Keratinocyte (primary cell): ENCODE measurements around the gene PARVA. TPM values are rescaled to one million over a fixed set of nuclear protein-coding genes. Genes with fewer than 3 reads are reported as not detected.

Experiments
- DNase-seq: peaks from one replicate; pipeline ENCODE4 v3.0.0-alpha.2; 2011; ENCODE audit warnings: low read depth, missing footprints, low spot score
- FAIRE-seq: peaks from 2 replicates; lab custom pipeline; 2011; peaks lifted over from hg19 to GRCh38; lab: Jason Lieb, UNC
- H2AFZ ChIP-seq: 2 replicates; pipeline ENCODE4 v1.6.0; 2012; ENCODE audit warnings: low read length, control low read depth, inconsistent platforms; ENCODE audit not compliant: control insufficient read depth
- H3K27ac ChIP-seq: 2 replicates; pipeline ENCODE4 v1.5.1; 2011; ENCODE audit warnings: low read length; ENCODE audit not compliant: control insufficient read depth, insufficient read depth
- H3K27me3 ChIP-seq: 3 replicates; pipeline ENCODE4 v1.6.0; 2011; ENCODE audit warnings: low read length; ENCODE audit not compliant: control insufficient read depth, insufficient read depth; ENCODE audit errors: extremely low read depth
- H3K36me3 ChIP-seq, 2 experiments: 2 replicates in 1 of 2; 3 replicates in 1 of 2; pipeline ENCODE4 v1.5.1; 2011; ENCODE audit warnings: low read length in 2 of 2, mild to moderate bottlenecking in 1 of 2; ENCODE audit not compliant: control insufficient read depth in 2 of 2, insufficient read depth in 2 of 2; ENCODE audit errors: extremely low read depth in 1 of 2
- H3K4me1 ChIP-seq: 3 replicates; pipeline ENCODE4 v1.5.1; 2011; ENCODE audit warnings: low read length; ENCODE audit not compliant: control insufficient read depth, insufficient read depth; ENCODE audit errors: extremely low read depth
- H3K4me2 ChIP-seq: 3 replicates; pipeline ENCODE4 v1.6.0; 2011; ENCODE audit warnings: low read depth, low read length; ENCODE audit not compliant: control insufficient read depth, insufficient read depth; ENCODE audit errors: extremely low read depth
- H3K4me3 ChIP-seq, 3 experiments: fragments of 200-600 bp in 1 of 3; sonication (generic) in 1 of 3; 2 replicates in 2 of 3; 3 replicates in 1 of 3; pipeline ENCODE4 v1.5.1; 2011 to 2016; ENCODE audit warnings: low read length in 3 of 3, mild to moderate bottlenecking in 3 of 3, control low read depth in 2 of 3, inconsistent platforms in 1 of 3, low read depth in 1 of 3, mixed read lengths in 1 of 3, mixed run types in 1 of 3, moderate library complexity in 1 of 3; ENCODE audit not compliant: control insufficient read depth in 2 of 3, insufficient read depth in 2 of 3; ENCODE audit errors: extremely low read depth in 1 of 3
- H3K79me2 ChIP-seq: 2 replicates; pipeline ENCODE4 v1.6.0; 2012; ENCODE audit warnings: low read length; ENCODE audit not compliant: control insufficient read depth, insufficient read depth
- H3K9ac ChIP-seq: 3 replicates; pipeline ENCODE4 v1.6.0; 2011; ENCODE audit warnings: low read length; ENCODE audit not compliant: control insufficient read depth, insufficient read depth; ENCODE audit errors: extremely low read depth
- H3K9me1 ChIP-seq: 3 replicates; pipeline ENCODE4 v1.6.0; 2011; ENCODE audit warnings: low read length; ENCODE audit not compliant: control insufficient read depth, insufficient read depth; ENCODE audit errors: extremely low read depth
- H3K9me3 ChIP-seq: 2 replicates; pipeline ENCODE4 v1.5.1; 2012; ENCODE audit warnings: low read depth, low read length; ENCODE audit not compliant: control insufficient read depth
- H4K20me1 ChIP-seq: 3 replicates; pipeline ENCODE4 v1.6.0; 2011; ENCODE audit warnings: low read length; ENCODE audit not compliant: control insufficient read depth, insufficient read depth; ENCODE audit errors: extremely low read depth
- EZH2 ChIP-seq: IDR thresholded peaks from one replicate; pipeline ENCODE4 v1.6.1; 2012; ENCODE audit warnings: inconsistent platforms, mild to moderate bottlenecking, low read length, moderate library complexity
- dilution Hi-C: fragments of 300-500 bp; cut with MboI; formaldehyde crosslinking; loops from one replicate; pipeline ENCODE4 v1.7.0; 2020; ENCODE audit warnings: low sequenced_read_pairs; ENCODE audit not compliant: extremely low pct_ligation_motif_present
- polyA plus RNA-seq, 5 experiments: library from polyadenylated mRNA; depleted of rRNA in 3 of 5; stranded (reverse) in 3 of 5; stranded (forward) in 1 of 5; unstranded in 1 of 5; fragments of >200 nt; gene quantifications; 1 replicate in 1 of 5; 2 replicates in 3 of 5; 3 replicates in 1 of 5; pipeline versions ENCODE4 v1.2.1 to v1.2.3, GENCODE V29; 2011 to 2012; ENCODE audit warnings: missing spikeins in 2 of 5, low read depth in 1 of 5, low replicate concordance in 1 of 5
- TF ChIP-seq, protein P1 (sequence below), 3 experiments: IDR thresholded peaks in 1 of 3; conservative IDR thresholded peaks in 1 of 3; optimal IDR thresholded peaks in 1 of 3; 2 replicates in 2 of 3; 3 replicates in 1 of 3; pipeline versions ENCODE3 to v1.5.1; 2011; ENCODE audit warnings: low read length in 3 of 3, mild to moderate bottlenecking in 3 of 3, moderate library complexity in 2 of 3, control low read depth in 1 of 3, inconsistent platforms in 1 of 3; ENCODE audit not compliant: insufficient read depth in 2 of 3; ENCODE audit errors: extremely low read depth in 1 of 3

The PARVA gene
- polyA plus RNA-seq, 1 donor (not counting 4 experiments of a cell fraction or from before 2014, with no cell fraction given), result 28.9 TPM

DNA sequence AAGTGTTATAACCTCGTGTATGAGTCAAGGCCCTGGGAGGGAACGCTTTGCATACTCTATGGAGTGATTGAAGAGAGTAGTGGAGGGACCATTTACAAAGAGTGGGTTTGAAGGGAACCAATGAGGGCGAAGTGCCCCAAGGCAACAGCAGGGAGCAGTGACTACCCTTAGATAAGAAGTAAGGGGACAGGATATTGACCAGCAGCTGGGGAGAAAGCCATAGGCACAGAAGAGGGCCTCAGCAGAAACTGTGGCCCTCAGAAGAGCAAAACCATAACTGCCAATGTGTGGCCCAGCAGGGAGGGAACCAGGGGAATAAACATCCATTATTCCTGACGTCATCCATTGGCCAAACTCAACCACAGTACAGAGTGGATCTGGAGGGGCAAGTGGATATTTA, 24.7 kb downstream of the PARVA start:
- Histone ChIP-seq H3K27ac (no peak overlapping the region), H3K9ac (no peak overlapping the region), H2AFZ (no peak overlapping the region), H3K4me3 (no peak overlapping the region), H3K4me2 (no peak overlapping the region), H3K9me3 (no peaks in the 10 kb centered on the region), H3K79me2 (peaks cover 4% of the 10 kb centered on the region), H4K20me1 (no peaks in the 10 kb centered on the region), H3K36me3 (no peaks in the 10 kb centered on the region), H3K9me1 (no peaks in the 10 kb centered on the region), H3K4me1 (peaks cover 11% of the 10 kb centered on the region), H3K27me3 (no peaks in the 10 kb centered on the region)
- no peak for FAIRE-seq
- no peak for TF ChIP-seq EZH2
- TF ChIP-seq, protein P1, sequence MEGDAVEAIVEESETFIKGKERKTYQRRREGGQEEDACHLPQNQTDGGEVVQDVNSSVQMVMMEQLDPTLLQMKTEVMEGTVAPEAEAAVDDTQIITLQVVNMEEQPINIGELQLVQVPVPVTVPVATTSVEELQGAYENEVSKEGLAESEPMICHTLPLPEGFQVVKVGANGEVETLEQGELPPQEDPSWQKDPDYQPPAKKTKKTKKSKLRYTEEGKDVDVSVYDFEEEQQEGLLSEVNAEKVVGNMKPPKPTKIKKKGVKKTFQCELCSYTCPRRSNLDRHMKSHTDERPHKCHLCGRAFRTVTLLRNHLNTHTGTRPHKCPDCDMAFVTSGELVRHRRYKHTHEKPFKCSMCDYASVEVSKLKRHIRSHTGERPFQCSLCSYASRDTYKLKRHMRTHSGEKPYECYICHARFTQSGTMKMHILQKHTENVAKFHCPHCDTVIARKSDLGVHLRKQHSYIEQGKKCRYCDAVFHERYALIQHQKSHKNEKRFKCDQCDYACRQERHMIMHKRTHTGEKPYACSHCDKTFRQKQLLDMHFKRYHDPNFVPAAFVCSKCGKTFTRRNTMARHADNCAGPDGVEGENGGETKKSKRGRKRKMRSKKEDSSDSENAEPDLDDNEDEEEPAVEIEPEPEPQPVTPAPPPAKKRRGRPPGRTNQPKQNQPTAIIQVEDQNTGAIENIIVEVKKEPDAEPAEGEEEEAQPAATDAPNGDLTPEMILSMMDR (optimal IDR thresholded peaks at IDR 0.05 in 1 of 3, IDR thresholded peaks at IDR 0.05 in 1 of 3, conservative IDR thresholded peaks at IDR 0.05 in 1 of 3; ENCODE audit: extremely low read depth in 1 of 3, insufficient read depth in 2 of 3, low read length in 3 of 3), result no peak
- dilution Hi-C loops, result no loop called here
- DNase-seq, result no peak

DNA sequence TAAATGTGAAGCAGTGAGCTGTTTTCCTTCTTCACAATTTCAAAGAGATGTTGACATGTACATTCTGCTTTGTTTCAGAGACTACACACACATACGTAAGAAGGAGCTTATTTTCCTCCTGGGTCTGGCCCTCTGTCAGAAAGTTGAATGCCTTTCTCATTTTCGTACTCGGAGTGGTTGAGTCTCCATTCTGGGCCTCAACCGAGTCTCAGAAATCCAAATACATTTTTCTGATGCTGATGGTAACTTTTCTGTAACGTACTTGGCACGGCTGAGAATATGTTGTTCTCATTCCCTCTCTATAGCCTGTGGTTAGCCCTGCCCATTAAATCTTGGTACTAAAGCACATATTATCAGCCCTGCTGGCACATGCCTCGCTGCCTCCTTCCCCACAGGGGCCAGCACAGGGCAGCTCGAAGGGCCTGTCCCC, 25.3 kb downstream of the PARVA start:
- no peak overlapping the region for H2AFZ ChIP-seq
- peaks cover 4% of the 10 kb centered on the region for H3K79me2 ChIP-seq
- H4K20me1 ChIP-seq, result no peaks in the 10 kb centered on the region
- no peak overlapping the region for H3K4me3 ChIP-seq
- no peak overlapping the region for H3K27ac ChIP-seq
- TF ChIP-seq, protein P1 (optimal IDR thresholded peaks at IDR 0.05 in 1 of 3, IDR thresholded peaks at IDR 0.05 in 1 of 3, conservative IDR thresholded peaks at IDR 0.05 in 1 of 3; ENCODE audit: extremely low read depth in 1 of 3, insufficient read depth in 2 of 3, low read length in 3 of 3), result no peak
- TF ChIP-seq EZH2, result no peak
- FAIRE-seq (no peak), DNase-seq (no peak)
- no peaks in the 10 kb centered on the region for H3K9me3 ChIP-seq
- dilution Hi-C loops, result no loop called here
- H3K4me2 ChIP-seq, result no peak overlapping the region
- H3K36me3 ChIP-seq, result no peaks in the 10 kb centered on the region
- H3K27me3 ChIP-seq, result no peaks in the 10 kb centered on the region
- H3K4me1 ChIP-seq, result peaks cover 9% of the 10 kb centered on the region
- H3K9me1 ChIP-seq, result no peaks in the 10 kb centered on the region
- H3K9ac ChIP-seq, result no peak overlapping the region
